C4-2B (cell line): ENCODE measurements around the gene SERINC5.

Experiments
- CTCF ChIP-seq: fragments of 450-650 bp; conservative IDR thresholded peaks from 2 replicates; pipeline ENCODE4 v1.5.1; 2017; ENCODE audit warnings: mild to moderate bottlenecking
- ZFX ChIP-seq: fragments of 450-650 bp; IDR thresholded peaks from 2 replicates; pipeline ENCODE4 v1.6.1; 2017

GRCh38 chr5:80246001-80246758, 9.7 kb downstream of the SERINC5 start:
- TF ChIP-seq CTCF = no peak
- TF ChIP-seq ZFX = no peak
